DOHH2 (cell line): ENCODE measurements around the gene CRACR2A.

ENCODE experiments used
- H3F3A ChIP-seq: fragments of 200-600 bp; sonication (generic), shearing (Covaris generic); 2 replicates; pipeline ENCODE4 v1.6.0; 2016; ENCODE audit warnings: antibody characterized with exemption, mild to moderate bottlenecking; ENCODE audit not compliant: control insufficient read depth, insufficient read depth
- H3K27ac ChIP-seq: fragments of 200-600 bp; sonication (generic); 2 replicates; pipeline ENCODE4 v1.5.1; 2014; ENCODE audit warnings: low read depth, mild to moderate bottlenecking, low read length, moderate library complexity
- H3K27me3 ChIP-seq: fragments of 200-600 bp; sonication (generic); 2 replicates; pipeline ENCODE4 v1.6.1; 2014; ENCODE audit warnings: mild to moderate bottlenecking, low read length, mixed read lengths; ENCODE audit not compliant: control insufficient read depth
- H3K36me3 ChIP-seq: fragments of 200-600 bp; sonication (generic); 2 replicates; pipeline ENCODE4 v1.6.1; 2014; ENCODE audit warnings: mild to moderate bottlenecking, low read length, moderate library complexity, mixed read lengths; ENCODE audit not compliant: control insufficient read depth
- H3K4me1 ChIP-seq: fragments of 200-600 bp; sonication (generic); 2 replicates; pipeline ENCODE4 v1.6.1; 2014; ENCODE audit warnings: mild to moderate bottlenecking, low read length, mixed read lengths; ENCODE audit not compliant: control insufficient read depth
- H3K4me2 ChIP-seq: fragments of 200-600 bp; sonication (generic); 2 replicates; pipeline ENCODE4 v1.6.0; 2014; ENCODE audit warnings: mild to moderate bottlenecking, low read length, moderate library complexity
- H3K4me3 ChIP-seq: fragments of 200-600 bp; sonication (generic); 2 replicates; pipeline ENCODE4 v1.5.1; 2014; ENCODE audit warnings: mild to moderate bottlenecking, low read length, mixed read lengths
- H3K79me2 ChIP-seq: fragments of 200-600 bp; sonication (generic); 2 replicates; pipeline ENCODE4 v1.6.1; 2014; ENCODE audit warnings: mild to moderate bottlenecking, low read length, mixed read lengths; ENCODE audit not compliant: control insufficient read depth
- H3K9me2 ChIP-seq: fragments of 200-600 bp; sonication (generic); replicated peaks from 2 replicates; pipeline ENCODE4 v1.6.1; 2014; ENCODE audit warnings: mild to moderate bottlenecking, low read length, mixed read lengths; ENCODE audit not compliant: control insufficient read depth
- H3K9me3 ChIP-seq: fragments of 200-600 bp; sonication (generic); 2 replicates; pipeline ENCODE4 v1.6.1; 2014; ENCODE audit warnings: antibody characterized with exemption, low read length, mixed read lengths; ENCODE audit not compliant: control insufficient read depth, insufficient read depth
- H4K20me1 ChIP-seq: fragments of 200-600 bp; sonication (generic); 2 replicates; pipeline ENCODE4 v1.6.0; 2014; ENCODE audit warnings: low read depth, mild to moderate bottlenecking, antibody characterized with exemption, low read length, moderate library complexity; ENCODE audit not compliant: control insufficient read depth, insufficient read depth
- EZH2phosphoT487 ChIP-seq: fragments of 200-600 bp; sonication (generic); IDR thresholded peaks from 2 replicates; pipeline ENCODE4 v1.6.1; 2017; ENCODE audit warnings: borderline replicate concordance, mild to moderate bottlenecking, antibody characterized with exemption, low read length, moderate library complexity, mixed read lengths
- TF ChIP-seq, protein P1 (sequence below): fragments of 200-600 bp; sonication (generic); IDR thresholded peaks from one replicate; pipeline ENCODE4 v1.5.1; 2014; ENCODE audit warnings: antibody characterized with exemption, mild to moderate bottlenecking, low read depth, low read length; ENCODE audit not compliant: poor library complexity, severe bottlenecking

The CRACR2A gene

DNA sequence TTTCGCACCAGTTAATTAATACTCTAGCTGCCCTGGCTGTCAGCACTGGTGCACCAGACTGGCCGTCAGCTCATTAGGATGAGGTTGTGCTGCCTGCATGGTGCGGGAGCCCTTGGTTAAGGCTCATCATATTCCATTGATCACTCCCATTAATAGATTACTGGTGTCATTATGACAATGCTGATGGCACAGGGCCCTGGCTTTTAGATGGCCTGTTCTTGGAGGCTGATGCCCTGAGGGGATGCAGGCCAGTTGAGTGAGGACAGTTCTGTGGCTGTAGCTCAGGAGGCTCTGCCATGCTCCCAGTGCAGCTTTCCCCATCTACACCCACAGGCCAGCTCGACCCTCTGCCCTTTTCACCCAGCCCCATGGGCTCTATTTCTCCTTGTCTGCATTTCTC is 135.3 kb downstream of the CRACR2A start:
- Histone ChIP-seq H3K4me1 (peaks cover 4% of the 10 kb centered on the region), H3K36me3 (no peaks in the 10 kb centered on the region), H3F3A (no peaks in the 10 kb centered on the region; the same call in 1 of the 2 replicates), H3K9me2 (no peaks in the 10 kb centered on the region), H3K27me3 (no peaks in the 10 kb centered on the region), H3K79me2 (no peaks in the 10 kb centered on the region), H4K20me1 (no peaks in the 10 kb centered on the region), H3K9me3 (no peaks in the 10 kb centered on the region), H3K4me2 (no peak overlapping the region), H3K4me3 (no peak overlapping the region), H3K27ac (no peak overlapping the region)
- no peak for TF ChIP-seq EZH2phosphoT487
- TF ChIP-seq, protein P1, sequence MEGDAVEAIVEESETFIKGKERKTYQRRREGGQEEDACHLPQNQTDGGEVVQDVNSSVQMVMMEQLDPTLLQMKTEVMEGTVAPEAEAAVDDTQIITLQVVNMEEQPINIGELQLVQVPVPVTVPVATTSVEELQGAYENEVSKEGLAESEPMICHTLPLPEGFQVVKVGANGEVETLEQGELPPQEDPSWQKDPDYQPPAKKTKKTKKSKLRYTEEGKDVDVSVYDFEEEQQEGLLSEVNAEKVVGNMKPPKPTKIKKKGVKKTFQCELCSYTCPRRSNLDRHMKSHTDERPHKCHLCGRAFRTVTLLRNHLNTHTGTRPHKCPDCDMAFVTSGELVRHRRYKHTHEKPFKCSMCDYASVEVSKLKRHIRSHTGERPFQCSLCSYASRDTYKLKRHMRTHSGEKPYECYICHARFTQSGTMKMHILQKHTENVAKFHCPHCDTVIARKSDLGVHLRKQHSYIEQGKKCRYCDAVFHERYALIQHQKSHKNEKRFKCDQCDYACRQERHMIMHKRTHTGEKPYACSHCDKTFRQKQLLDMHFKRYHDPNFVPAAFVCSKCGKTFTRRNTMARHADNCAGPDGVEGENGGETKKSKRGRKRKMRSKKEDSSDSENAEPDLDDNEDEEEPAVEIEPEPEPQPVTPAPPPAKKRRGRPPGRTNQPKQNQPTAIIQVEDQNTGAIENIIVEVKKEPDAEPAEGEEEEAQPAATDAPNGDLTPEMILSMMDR: no peak

DNA sequence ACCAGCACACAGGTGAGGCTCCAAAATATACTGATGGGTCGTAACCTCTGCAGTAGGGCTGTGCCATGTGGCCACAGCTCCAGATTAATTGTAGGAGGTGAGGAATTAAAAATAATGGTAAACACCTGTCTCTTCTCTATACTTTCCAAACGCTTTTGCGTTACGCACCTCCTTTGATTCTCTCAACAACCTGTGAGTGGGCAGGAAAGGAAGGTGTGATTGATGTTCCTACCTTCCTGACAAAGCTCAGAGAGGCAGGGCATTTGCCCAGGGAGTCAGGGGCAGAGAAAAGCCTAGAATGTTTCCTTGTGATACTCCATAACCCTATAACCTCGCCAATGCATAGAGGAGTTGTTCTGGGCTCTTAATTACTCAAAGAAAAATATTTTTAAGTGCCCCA is 137.0 kb downstream of the CRACR2A start:
- TF ChIP-seq, protein P1: no peak
- TF ChIP-seq EZH2phosphoT487: no peak
- H3K4me2 ChIP-seq: no peak overlapping the region
- no peaks in the 10 kb centered on the region for H3F3A ChIP-seq
- no peaks in the 10 kb centered on the region for H3K9me2 ChIP-seq
- no peaks in the 10 kb centered on the region for H3K4me1 ChIP-seq
- H3K27me3 ChIP-seq: no peaks in the 10 kb centered on the region
- no peak overlapping the region for H3K4me3 ChIP-seq
- no peaks in the 10 kb centered on the region for H3K79me2 ChIP-seq
- no peak overlapping the region for H3K27ac ChIP-seq
- H3K9me3 ChIP-seq: no peaks in the 10 kb centered on the region
- no peaks in the 10 kb centered on the region for H3K36me3 ChIP-seq
- no peaks in the 10 kb centered on the region for H4K20me1 ChIP-seq

DNA sequence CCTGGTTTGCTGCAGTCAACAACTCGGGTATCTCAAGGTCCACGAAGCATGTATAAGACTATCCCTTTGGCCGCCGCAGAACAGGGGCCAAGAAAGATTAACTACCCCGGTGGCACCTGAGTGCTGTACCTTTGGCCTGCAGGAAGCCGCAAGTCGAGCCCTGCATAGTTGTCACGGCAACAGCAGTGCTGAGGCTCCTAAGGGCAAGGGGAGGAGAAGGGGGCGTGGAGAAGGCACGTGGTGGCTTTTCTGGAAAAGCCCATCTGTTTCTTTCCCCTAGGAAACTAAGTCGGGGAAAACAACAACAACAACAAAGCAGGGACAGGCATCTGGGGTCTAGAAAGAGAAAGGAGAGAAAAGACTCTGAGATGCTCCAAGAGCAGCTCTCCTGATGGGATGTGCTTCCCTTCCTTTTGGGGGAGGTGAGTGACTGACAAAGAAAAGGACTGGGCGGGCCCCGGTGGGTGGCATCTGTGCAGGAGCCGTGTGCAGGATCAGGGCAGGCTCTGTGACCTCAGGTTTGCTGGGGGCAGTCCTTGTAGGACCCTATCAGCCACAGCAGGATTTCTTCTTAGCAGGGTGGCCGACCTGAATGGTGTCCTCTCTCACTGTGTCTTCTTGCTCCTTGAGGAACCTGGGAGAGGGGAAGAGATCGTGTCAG is 138.0 kb downstream of the CRACR2A start:
- Histone ChIP-seq H3K4me3 (no peak overlapping the region), H4K20me1 (no peaks in the 10 kb centered on the region), H3K79me2 (no peaks in the 10 kb centered on the region), H3K36me3 (no peaks in the 10 kb centered on the region), H3K9me2 (no peaks in the 10 kb centered on the region), H3K27me3 (no peaks in the 10 kb centered on the region), H3K9me3 (no peaks in the 10 kb centered on the region), H3F3A (no peaks in the 10 kb centered on the region), H3K4me1 (no peaks in the 10 kb centered on the region), H3K27ac (no peak overlapping the region), H3K4me2 (no peak overlapping the region)
- no peak for TF ChIP-seq EZH2phosphoT487
- TF ChIP-seq, protein P1: no peak
